ENCODE measurements around the gene NCKAP5. TPM values are rescaled to one million over a fixed set of nuclear protein-coding genes. Genes with fewer than 3 reads are reported as not detected.
"Not testable (repeated sequence)": the region's sequence is repeated elsewhere in the genome, so short reads cannot be mapped to it uniquely, and the experiment has no call there.

Gene NCKAP5
- total RNA-seq, 5 donors from 2014 or later (not counting 1 experiment from before 2014, with no cell fraction given), result 0.06 TPM; not detected in 4

DNA sequence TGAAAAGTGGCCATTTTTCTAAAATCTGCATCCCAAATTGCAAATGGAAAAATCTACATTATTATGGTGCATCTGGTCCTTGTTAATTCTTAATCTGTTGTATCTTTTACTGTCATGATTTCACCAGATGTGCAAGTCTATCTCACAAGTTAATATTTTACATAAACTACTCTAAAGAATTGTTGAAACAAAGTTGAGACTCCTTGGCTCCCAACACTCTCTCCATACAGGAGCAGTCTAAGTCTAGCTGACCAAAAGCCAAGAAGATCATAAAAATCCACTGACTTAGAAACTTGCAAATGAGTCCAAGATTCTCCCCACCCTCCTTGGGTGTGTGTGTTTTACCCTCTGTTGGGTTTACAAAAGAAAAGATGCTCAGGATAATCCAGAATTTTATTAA lies 85.1 kb downstream of the NCKAP5 start:
- H3K27me3 ChIP-seq (replicated peaks in 1 of 2; ENCODE audit: control insufficient read depth in 2 of 2, extremely low read depth in 1 of 2, insufficient read depth in 2 of 2, low read length in 1 of 2), result no peaks in the 10 kb centered on the region
- H3K27ac Mint-ChIP-seq, result no peak overlapping the region
- CTCF ChIA-PET, result no interaction called here
- DNase-seq, result no peak
- no peaks in the 10 kb centered on the region for H3K9me3 ChIP-seq
- H3K4me3 Mint-ChIP-seq, result no peak overlapping the region
- H3K4me3 ChIP-seq (ENCODE audit: control insufficient read depth in 1 of 2, extremely low read depth in 1 of 2, low read length in 1 of 2), result no peak overlapping the region
- peaks cover 0 to 8% of the 10 kb centered on the region in 2 donors for H3K27me3 Mint-ChIP-seq
- H3K4me1 ChIP-seq (ENCODE audit: control insufficient read depth in 1 of 2, extremely low read depth in 1 of 2, insufficient read depth in 2 of 2, low read length in 2 of 2), result no peaks in the 10 kb centered on the region
- ATAC-seq (replicated peaks in 1 of 4), result no peak
- H3K36me3 ChIP-seq (ENCODE audit: control insufficient read depth in 2 of 2, extremely low read depth in 1 of 2, insufficient read depth in 1 of 2, low read length in 1 of 2), result no peaks in the 10 kb centered on the region
- H3K9me3 Mint-ChIP-seq, result peaks cover 0 to 1% (median 0%) of the 10 kb centered on the region in 3 donors
- POLR2A ChIA-PET, result no interaction called here
- no peaks in the 10 kb centered on the region for H3K4me1 Mint-ChIP-seq
- no peaks in the 10 kb centered on the region for H3K36me3 Mint-ChIP-seq
- no peak overlapping the region for H3K27ac ChIP-seq (ENCODE audit: low read length)

DNA sequence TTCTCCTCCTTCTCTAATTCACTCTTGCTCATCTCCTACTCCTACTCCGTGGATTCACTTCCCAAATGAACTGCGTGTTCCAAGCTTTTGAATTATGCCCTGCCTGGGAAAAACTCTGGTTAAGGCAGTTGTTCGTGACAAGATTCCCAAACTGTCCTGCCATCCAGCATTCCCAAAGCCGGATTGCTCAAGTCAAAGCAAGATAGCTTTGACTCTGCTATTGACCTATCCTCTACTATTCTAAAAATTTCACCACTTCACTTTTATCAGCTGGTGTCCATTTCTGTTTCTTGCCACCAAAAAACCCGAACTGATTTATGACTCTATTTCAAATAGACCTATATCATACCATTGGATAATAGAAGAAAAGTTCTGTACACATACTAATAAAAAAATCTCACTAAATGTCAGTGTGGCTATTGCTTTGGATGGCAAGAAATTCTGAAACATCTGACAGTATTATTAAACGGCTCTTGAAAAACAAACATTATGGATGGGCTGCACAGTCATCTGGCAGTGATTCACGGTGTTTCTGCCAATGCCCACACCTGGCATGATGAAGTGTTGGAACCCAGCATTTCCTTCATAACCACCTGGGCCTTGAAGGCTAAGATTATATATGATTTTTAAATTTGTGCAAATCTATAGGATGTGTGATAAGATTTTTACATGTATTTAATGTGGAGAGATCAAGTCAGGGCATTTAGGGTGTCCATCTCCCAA lies 87.4 kb downstream of the NCKAP5 start:
- DNase-seq (no peak), ATAC-seq (replicated peaks in 1 of 4) (no peak)
- H3K4me1 Mint-ChIP-seq, result no peaks in the 10 kb centered on the region
- peaks cover 0 to 8% of the 10 kb centered on the region in 2 donors for H3K27me3 Mint-ChIP-seq
- H3K36me3 Mint-ChIP-seq, result no peaks in the 10 kb centered on the region
- no peak overlapping the region for H3K4me3 ChIP-seq (ENCODE audit: control insufficient read depth in 1 of 2, extremely low read depth in 1 of 2, low read length in 1 of 2)
- 89% methylated on average over 4 of the region's 7 CpGs for WGBS (ENCODE audit: insufficient coverage)
- H3K4me1 ChIP-seq (ENCODE audit: control insufficient read depth in 1 of 2, extremely low read depth in 1 of 2, insufficient read depth in 2 of 2, low read length in 2 of 2), result no peaks in the 10 kb centered on the region
- no peaks in the 10 kb centered on the region for H3K9me3 ChIP-seq
- H3K9me3 Mint-ChIP-seq, result peaks cover 0 to 1% (median 0%) of the 10 kb centered on the region in 3 donors
- H3K27ac Mint-ChIP-seq, result no peak overlapping the region
- H3K4me3 Mint-ChIP-seq, result no peak overlapping the region
- ChIA-PET POLR2A (no interaction called here), CTCF (no interaction called here)
- no peak overlapping the region for H3K27ac ChIP-seq (ENCODE audit: low read length)
- H3K27me3 ChIP-seq (replicated peaks in 1 of 2; ENCODE audit: control insufficient read depth in 2 of 2, extremely low read depth in 1 of 2, insufficient read depth in 2 of 2, low read length in 1 of 2), result no peaks in the 10 kb centered on the region
- H3K36me3 ChIP-seq (ENCODE audit: control insufficient read depth in 2 of 2, extremely low read depth in 1 of 2, insufficient read depth in 1 of 2, low read length in 1 of 2), result no peaks in the 10 kb centered on the region

DNA sequence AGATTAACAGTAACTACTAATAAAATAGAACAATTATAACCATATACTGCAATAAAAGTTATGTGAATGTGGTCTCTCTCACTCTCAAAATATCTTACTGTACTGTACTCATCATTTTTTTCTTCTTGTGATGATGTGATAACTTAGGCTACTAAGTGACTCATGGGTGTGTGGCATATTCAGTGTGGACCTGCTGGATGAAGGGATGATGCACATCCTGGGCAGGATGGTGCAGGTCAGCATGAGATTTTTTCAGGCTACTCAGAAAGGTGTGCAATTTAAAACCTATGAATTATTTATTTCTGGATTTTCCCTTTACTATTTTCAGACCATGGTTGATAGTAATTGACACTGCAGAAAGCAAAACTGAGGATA lies 90.7 kb downstream of the NCKAP5 start:
- ATAC-seq (replicated peaks in 1 of 4), result no peak
- CTCF ChIA-PET, result no interaction called here
- H3K4me1 ChIP-seq (ENCODE audit: control insufficient read depth in 1 of 2, extremely low read depth in 1 of 2, insufficient read depth in 2 of 2, low read length in 2 of 2), result no peaks in the 10 kb centered on the region
- no peak overlapping the region for H3K27ac Mint-ChIP-seq
- no peaks in the 10 kb centered on the region for H3K36me3 Mint-ChIP-seq
- no peaks in the 10 kb centered on the region for H3K27me3 Mint-ChIP-seq
- H3K4me1 Mint-ChIP-seq, result no peaks in the 10 kb centered on the region
- H3K27me3 ChIP-seq (replicated peaks in 1 of 2; ENCODE audit: control insufficient read depth in 2 of 2, extremely low read depth in 1 of 2, insufficient read depth in 2 of 2, low read length in 1 of 2), result no peaks in the 10 kb centered on the region
- no peak overlapping the region for H3K4me3 Mint-ChIP-seq
- no peak overlapping the region for H3K4me3 ChIP-seq (ENCODE audit: control insufficient read depth in 1 of 2, extremely low read depth in 1 of 2, low read length in 1 of 2)
- no peaks in the 10 kb centered on the region for H3K36me3 ChIP-seq (ENCODE audit: control insufficient read depth in 2 of 2, extremely low read depth in 1 of 2, insufficient read depth in 1 of 2, low read length in 1 of 2)
- no peak overlapping the region for H3K27ac ChIP-seq (ENCODE audit: low read length)
- H3K9me3 ChIP-seq, result no peaks in the 10 kb centered on the region
- DNase-seq, result no peak
- H3K9me3 Mint-ChIP-seq, result peaks cover 0 to 1% (median under 1%) of the 10 kb centered on the region in 3 donors
- POLR2A ChIA-PET, result no interaction called here

DNA sequence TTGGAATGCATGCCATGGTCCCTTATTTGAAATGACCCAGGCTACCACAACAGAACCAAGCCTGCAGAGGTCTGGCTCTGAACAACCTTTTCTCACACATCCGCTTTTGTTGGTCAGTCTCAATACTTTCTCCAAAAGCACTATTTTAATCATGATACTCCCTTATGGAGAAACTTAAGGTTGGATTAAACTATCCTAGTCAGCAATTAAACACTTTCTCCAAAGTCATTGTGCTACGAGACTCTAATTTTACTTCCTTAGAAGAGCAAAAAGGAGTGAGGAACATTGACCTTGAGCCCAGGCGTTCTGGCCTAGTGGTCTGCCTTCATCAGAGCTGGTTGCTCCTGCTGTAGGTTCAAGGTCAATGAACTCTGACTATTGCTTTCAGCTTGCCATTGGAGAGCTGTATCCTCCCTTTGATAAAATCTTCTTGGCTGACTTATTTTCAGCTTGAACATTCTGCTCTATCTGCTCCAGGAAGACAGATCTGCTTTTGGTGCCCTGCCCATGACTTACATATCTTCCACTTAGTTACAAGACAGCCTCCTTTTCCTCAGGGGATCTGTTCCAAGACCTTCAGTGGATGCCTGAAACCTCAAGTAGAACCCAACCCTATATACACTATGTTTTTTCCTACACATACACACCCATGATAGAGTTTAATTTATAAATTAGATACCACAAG lies 91.2 kb downstream of the NCKAP5 start:
- Mint-ChIP-seq H3K27ac (no peak overlapping the region), H3K27me3 (no peaks in the 10 kb centered on the region), H3K9me3 (peaks cover 0 to 4% (median 4%) of the 10 kb centered on the region in 3 donors), H3K36me3 (no peaks in the 10 kb centered on the region), H3K4me3 (no peak overlapping the region), H3K4me1 (no peaks in the 10 kb centered on the region)
- 55% methylated on average over 1 of the region's 3 CpGs for WGBS (ENCODE audit: insufficient coverage)
- no peak for ATAC-seq (replicated peaks in 1 of 4)
- POLR2A ChIA-PET, result no interaction called here
- Histone ChIP-seq H3K27me3 (replicated peaks in 1 of 2; ENCODE audit: control insufficient read depth in 2 of 2, extremely low read depth in 1 of 2, insufficient read depth in 2 of 2, low read length in 1 of 2) (no peaks in the 10 kb centered on the region), H3K36me3 (ENCODE audit: control insufficient read depth in 2 of 2, extremely low read depth in 1 of 2, insufficient read depth in 1 of 2, low read length in 1 of 2) (no peaks in the 10 kb centered on the region), H3K4me1 (ENCODE audit: control insufficient read depth in 1 of 2, extremely low read depth in 1 of 2, insufficient read depth in 2 of 2, low read length in 2 of 2) (no peaks in the 10 kb centered on the region), H3K4me3 (ENCODE audit: control insufficient read depth in 1 of 2, extremely low read depth in 1 of 2, low read length in 1 of 2) (no peak overlapping the region), H3K27ac (ENCODE audit: low read length) (no peak overlapping the region), H3K9me3 (no peaks in the 10 kb centered on the region)
- CTCF ChIA-PET, result no interaction called here
- DNase-seq, result no peak

DNA sequence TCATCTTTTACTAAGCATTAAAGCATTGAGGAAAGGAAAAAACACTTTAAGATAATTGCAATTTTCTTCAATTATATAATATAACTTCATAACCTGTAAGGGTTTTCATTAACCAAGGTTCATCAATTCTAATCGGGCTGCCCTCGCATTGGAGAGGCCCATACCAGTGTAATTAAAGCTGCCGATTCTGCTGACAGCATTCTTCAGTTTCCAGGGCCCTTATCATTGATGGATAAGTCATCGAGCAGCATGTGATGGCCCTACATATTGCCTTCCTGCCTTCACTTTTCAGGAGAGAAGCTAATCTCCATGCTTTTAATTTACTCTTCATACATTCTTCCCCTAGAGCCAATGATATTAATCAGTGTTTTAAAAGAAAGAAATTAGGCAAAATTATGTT lies 92.0 kb downstream of the NCKAP5 start:
- H3K27ac Mint-ChIP-seq, result no peak overlapping the region
- ChIA-PET POLR2A (no interaction called here), CTCF (no interaction called here)
- no peak overlapping the region for H3K27ac ChIP-seq (ENCODE audit: low read length)
- no peaks in the 10 kb centered on the region for H3K4me1 ChIP-seq (ENCODE audit: control insufficient read depth in 1 of 2, extremely low read depth in 1 of 2, insufficient read depth in 2 of 2, low read length in 2 of 2)
- H3K4me3 ChIP-seq (ENCODE audit: control insufficient read depth in 1 of 2, extremely low read depth in 1 of 2, low read length in 1 of 2), result no peak overlapping the region
- no peaks in the 10 kb centered on the region for H3K27me3 ChIP-seq (replicated peaks in 1 of 2; ENCODE audit: control insufficient read depth in 2 of 2, extremely low read depth in 1 of 2, insufficient read depth in 2 of 2, low read length in 1 of 2)
- no peak for ATAC-seq (replicated peaks in 1 of 4)
- no peak for DNase-seq
- peaks cover 0 to 4% (median 4%) of the 10 kb centered on the region in 3 donors for H3K9me3 Mint-ChIP-seq
- no peaks in the 10 kb centered on the region for H3K9me3 ChIP-seq
- no peaks in the 10 kb centered on the region for H3K36me3 Mint-ChIP-seq
- H3K4me1 Mint-ChIP-seq, result no peaks in the 10 kb centered on the region
- H3K36me3 ChIP-seq (ENCODE audit: control insufficient read depth in 2 of 2, extremely low read depth in 1 of 2, insufficient read depth in 1 of 2, low read length in 1 of 2), result no peaks in the 10 kb centered on the region
- no peaks in the 10 kb centered on the region for H3K27me3 Mint-ChIP-seq
- 69% methylated on average over 2 of the region's 4 CpGs for WGBS (ENCODE audit: insufficient coverage)
- H3K4me3 Mint-ChIP-seq, result no peak overlapping the region

DNA sequence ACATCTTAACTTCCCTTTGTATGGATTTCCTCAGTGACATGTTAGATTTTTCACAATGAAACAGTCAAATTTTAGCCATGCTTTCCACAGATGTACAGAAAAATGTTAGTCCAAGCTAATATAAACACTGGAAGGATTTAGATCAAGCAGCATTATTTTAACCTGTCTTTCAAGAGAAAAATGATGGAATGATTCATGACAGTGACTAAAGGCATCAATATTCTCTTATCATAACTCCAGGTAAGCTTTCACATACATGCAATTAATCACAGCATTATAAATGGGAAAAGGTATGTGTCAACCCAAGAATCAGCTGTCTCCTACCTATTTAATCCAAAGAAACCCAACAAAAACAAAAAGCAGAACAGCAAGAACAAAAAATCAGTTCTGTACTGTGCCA lies 92.7 kb downstream of the NCKAP5 start:
- H3K9me3 ChIP-seq, result no peaks in the 10 kb centered on the region
- DNase-seq (no peak), ATAC-seq (replicated peaks in 1 of 4) (no peak)
- Mint-ChIP-seq H3K4me3 (no peak overlapping the region), H3K9me3 (peaks cover 0 to 4% (median 4%) of the 10 kb centered on the region in 3 donors), H3K27ac (no peak overlapping the region), H3K36me3 (no peaks in the 10 kb centered on the region), H3K27me3 (no peaks in the 10 kb centered on the region), H3K4me1 (no peaks in the 10 kb centered on the region)
- ChIA-PET CTCF (no interaction called here), POLR2A (no interaction called here)
- H3K36me3 ChIP-seq (ENCODE audit: control insufficient read depth in 2 of 2, extremely low read depth in 1 of 2, insufficient read depth in 1 of 2, low read length in 1 of 2), result no peaks in the 10 kb centered on the region
- H3K27ac ChIP-seq (ENCODE audit: low read length), result no peak overlapping the region
- H3K4me1 ChIP-seq (ENCODE audit: control insufficient read depth in 1 of 2, extremely low read depth in 1 of 2, insufficient read depth in 2 of 2, low read length in 2 of 2), result no peaks in the 10 kb centered on the region
- H3K4me3 ChIP-seq (ENCODE audit: control insufficient read depth in 1 of 2, extremely low read depth in 1 of 2, low read length in 1 of 2), result no peak overlapping the region
- H3K27me3 ChIP-seq (replicated peaks in 1 of 2; ENCODE audit: control insufficient read depth in 2 of 2, extremely low read depth in 1 of 2, insufficient read depth in 2 of 2, low read length in 1 of 2), result no peaks in the 10 kb centered on the region

DNA sequence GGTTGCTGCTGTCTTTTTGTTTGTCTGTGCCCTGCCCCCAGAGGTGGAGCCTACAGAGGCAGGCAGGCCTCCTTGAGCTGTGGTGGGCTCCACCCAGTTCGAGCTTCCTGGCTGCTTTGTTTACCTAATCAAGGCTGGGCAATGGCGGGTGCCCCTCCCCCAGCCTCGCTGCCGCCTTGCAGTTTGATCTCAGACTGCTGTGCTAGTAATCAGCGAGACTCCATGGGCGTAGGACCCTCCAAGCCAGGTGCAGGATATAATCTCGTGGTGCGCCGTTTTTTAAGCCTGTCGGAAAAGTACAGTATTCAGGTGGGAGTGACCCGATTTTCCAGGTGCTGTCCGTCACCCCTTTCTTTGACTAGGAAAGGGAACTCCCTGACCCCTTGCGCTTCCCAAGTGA lies 97.8 kb downstream of the NCKAP5 start:
- H3K27ac ChIP-seq (ENCODE audit: low read length); H3K36me3 Mint-ChIP-seq; H3K27ac Mint-ChIP-seq; H3K9me3 Mint-ChIP-seq; H3K4me1 Mint-ChIP-seq; CTCF ChIA-PET; DNase-seq; POLR2A ChIA-PET; H3K4me1 ChIP-seq (ENCODE audit: control insufficient read depth in 1 of 2, extremely low read depth in 1 of 2, insufficient read depth in 2 of 2, low read length in 2 of 2); ATAC-seq (replicated peaks in 1 of 4); H3K9me3 ChIP-seq; H3K4me3 ChIP-seq (ENCODE audit: control insufficient read depth in 1 of 2, extremely low read depth in 1 of 2, low read length in 1 of 2); H3K4me3 Mint-ChIP-seq; H3K27me3 ChIP-seq (replicated peaks in 1 of 2; ENCODE audit: control insufficient read depth in 2 of 2, extremely low read depth in 1 of 2, insufficient read depth in 2 of 2, low read length in 1 of 2); H3K36me3 ChIP-seq (ENCODE audit: control insufficient read depth in 2 of 2, extremely low read depth in 1 of 2, insufficient read depth in 1 of 2, low read length in 1 of 2); H3K27me3 Mint-ChIP-seq: not testable (repeated sequence)
- WGBS (ENCODE audit: insufficient coverage), result no CpG with 5 or more reads among the region's 13 CpGs

All from T-cell (primary cell).